Heart right ventricle (tissue), 16 donors: ENCODE results near the gene POU1F1. TPM values are rescaled to one million over a fixed set of nuclear protein-coding genes. Genes with fewer than 3 reads are reported as not detected.

Experiments
- ATAC-seq, 8 donors: fragments of 200-7000 bp; cut with Tn5 transposase; one replicate each; pipeline ENCODE4 v1.9.1; 2020; ENCODE audit warnings: mild to moderate bottlenecking in 8 of 8, moderate library complexity in 8 of 8, moderate number of reproducible peaks in 1 of 8
- DNase-seq, 2 donors: peaks; one replicate each; pipeline ENCODE4 v3.0.0-alpha.2; 2020
- H3K27ac ChIP-seq, 10 donors: fragments of 200-600 bp; sonication (generic) in 2 of 10; one replicate each; pipeline versions ENCODE4 v1.5.0 to v1.8.0; 2020 to 2022; ENCODE audit warnings: mild to moderate bottlenecking in 3 of 10
- H3K27me3 ChIP-seq, 7 donors: fragments of 200-600 bp; one replicate each; pipeline ENCODE4 v1.8.0; 2021 to 2022; ENCODE audit warnings: mild to moderate bottlenecking in 2 of 7
- H3K36me3 ChIP-seq, 9 donors: fragments of 200-600 bp; sonication (generic) in 1 of 9; one replicate each; pipeline versions ENCODE4 v1.5.0 to v1.8.0; 2020 to 2022; ENCODE audit warnings: mild to moderate bottlenecking in 2 of 9
- H3K4me1 ChIP-seq, 9 donors: fragments of 200-600 bp; sonication (generic) in 1 of 9; one replicate each; pipeline versions ENCODE4 v1.5.0 to v1.8.0; 2020 to 2022; ENCODE audit warnings: mild to moderate bottlenecking in 4 of 9
- H3K4me3 ChIP-seq, 10 donors: fragments of 200-600 bp; sonication (generic) in 2 of 10; one replicate each; pipeline versions ENCODE4 v1.5.0 to v1.8.0; 2020 to 2022; ENCODE audit warnings: mild to moderate bottlenecking in 7 of 10, moderate library complexity in 2 of 10
- H3K9me3 ChIP-seq, 11 donors: fragments of 200-600 bp in 10 of 11; sonication (generic) in 2 of 11; one replicate each; pipeline versions ENCODE4 v1.5.0 to v1.8.0; 2013 to 2022; ENCODE audit warnings: mild to moderate bottlenecking in 2 of 11, control low read depth in 1 of 11, moderate library complexity in 1 of 11
- CTCF ChIP-seq, 9 donors: fragments of 200-600 bp; sonication (generic) in 2 of 9; IDR thresholded peaks; one replicate each; pipeline versions ENCODE4 v1.5.0 to v1.8.0; 2021 to 2022; ENCODE audit warnings: antibody characterized with exemption in 9 of 9, mild to moderate bottlenecking in 5 of 9, moderate library complexity in 1 of 9
- WGBS, 2 donors: extraction: QIAGEN DNeasy Blood & Tissue Kit; methylation state at CpG; one replicate each; pipeline ENCODE4 v1.1.7; 2013; ENCODE audit warnings: inconsistent platforms in 1 of 2; 5-methylcytosine and 5-hydroxymethylcytosine counted together
- intact Hi-C, 10 donors: fragments of 100-400 bp; cut with DNase I; formaldehyde crosslinking; loops; one replicate each; pipeline versions ENCODE4 v1.11.1 to v1.14.2; 2022
- polyA plus RNA-seq, 2 donors: library from polyadenylated mRNA; stranded (reverse); fragments of 200-250 nt; gene quantifications; one replicate each; pipeline ENCODE4 v1.2.3, GENCODE V29; 2013
- total RNA-seq, 10 donors: library from RNA; stranded (reverse); fragmentation: NEBNext Ultra II Directional in 3 of 10; extraction: Animal tissue kit (Norgen Biotek cat#: 25700) in 3 of 10; gene quantifications; one replicate each; pipeline versions ENCODE4 v1.2.1 to v1.2.4, GENCODE V29; 2021 to 2023
- donor health status: Arrhythmogenic right ventricular cardiomyopathy.
- donor health status: ischemic (EF 13 %, LVEDD 7.1; RV severe dilation, severe dysfunction).
- donor health status: healthy with polysubstance abuse.
- donor health status: DM: no; HTN: yes; CAD: no.
- donor health status: DM: no; HTN: no; CAD: no.
- donor health status: ischemic (EF 25% LVEDD 6.9; RV normal size, moderate dysfunction).
- donor health status: ischemic (EF 25% LVEDD 5.7; RV mildly dilated, moderate dysfunction).
- donor health status: healthy.
- donor health status: DM: yes; HTN: yes; CAD: no.
- donor health status: Ischemic cardiomyopathy.
- donor health status: ischemic (EF 35%, LVEDD 5.7; RV mildly dilated, moderate dysfunction).
- donor health status: nonischemic (EF 11% LVEDD 7.7; RV severe dilation, severe dysfunction).
- donor health status: DM: yes; HTN: yes; CAD: no.
- donor health status: PGD.
- donor health status: ischemic (EF 29% LVEDD 5.4; RV normal size, mild dysfunction).
- donor health status: nonischemic (EF 23%, LVEDD 6.1; RV moderate dilation, normal function).

The POU1F1 gene
- total and polyA plus RNA-seq, 12 donors: not detected

- WGBS, 2 donors: 82 to 86% methylated on average over 1 of the region's 1 CpG
- no peak for TF ChIP-seq CTCF (IDR thresholded peaks at IDR 0.05)
- DNase-seq: no peak
Measured at GRCh38 chr3:87287011-87287410, 10.6 kb upstream of the POU1F1 start.

GRCh38 chr3:87272718-87273341 is 3.6 kb downstream of the POU1F1 start:
- TF ChIP-seq CTCF (IDR thresholded peaks at IDR 0.05): no peak
- 90 to 92% methylated on average over 4 of the region's 4 CpGs for WGBS, 2 donors
- Histone ChIP-seq H3K9me3 (no peaks in the 10 kb centered on the region), H3K27me3 (no peaks in the 10 kb centered on the region), H3K27ac (no peak overlapping the region), H3K36me3 (no peaks in the 10 kb centered on the region), H3K4me3 (no peak overlapping the region), H3K4me1 (peaks cover 0 to 11% (median 6%) of the 10 kb centered on the region in 9 donors)
- ATAC-seq (no peak), DNase-seq (no peak)
- intact Hi-C loops: no loop called here

More at GRCh38 chr3:87287011-87287410, 10.6 kb upstream of the POU1F1 start:
- Histone ChIP-seq H3K9me3 (no peaks in the 10 kb centered on the region), H3K27me3 (no peaks in the 10 kb centered on the region), H3K4me3 (no peak overlapping the region), H3K4me1 (no peaks in the 10 kb centered on the region), H3K36me3 (no peaks in the 10 kb centered on the region), H3K27ac (no peak overlapping the region)
- intact Hi-C loops: no loop called here
- ATAC-seq: no peak

GRCh38 chr3:87270908-87271700 is 5.3 kb downstream of the POU1F1 start:
- Histone ChIP-seq H3K36me3 (no peaks in the 10 kb centered on the region), H3K27ac (no peak overlapping the region), H3K9me3 (no peaks in the 10 kb centered on the region), H3K4me1 (peaks cover 0 to 11% (median 6%) of the 10 kb centered on the region in 9 donors), H3K27me3 (no peaks in the 10 kb centered on the region), H3K4me3 (no peak overlapping the region)
- no peak for TF ChIP-seq CTCF (IDR thresholded peaks at IDR 0.05)
- intact Hi-C loops: no loop called here
- 34 to 38% methylated on average over 4 of the region's 4 CpGs for WGBS, 2 donors
- DNase-seq (no peak), ATAC-seq (peak in 4 of 8 donors; percentile 22 to 64 (median 30))

- DNase-seq (no peak), ATAC-seq (no peak)
- TF ChIP-seq CTCF (IDR thresholded peaks at IDR 0.05): no peak
- Histone ChIP-seq H3K4me3 (no peak overlapping the region), H3K4me1 (peaks cover 0 to 11% (median 6%) of the 10 kb centered on the region in 9 donors), H3K9me3 (no peaks in the 10 kb centered on the region), H3K36me3 (no peaks in the 10 kb centered on the region), H3K27ac (no peak overlapping the region), H3K27me3 (no peaks in the 10 kb centered on the region)
- intact Hi-C loops: no loop called here
Measured at GRCh38 chr3:87269723-87270122, 6.7 kb downstream of the POU1F1 start.
